ENCODE results near the gene BRD4.

- no peak for TF ChIP-seq POLR2A (IDR thresholded peaks at IDR 0.05)
- TF ChIP-seq CTCF (IDR thresholded peaks at IDR 0.05): no peak
- TF ChIP-seq POLR2AphosphoS5 (IDR thresholded peaks at IDR 0.05): no peak
Measured at GRCh38 chr19:15365264-15365663, 32.9 kb upstream of the BRD4 start.

Measured in upper lobe of left lung (tissue), 4 donors.